Measurements from ENCODE around the gene METTL24. TPM values are rescaled to one million over a fixed set of nuclear protein-coding genes. Genes with fewer than 3 reads are reported as not detected.

Gene METTL24
- total and polyA plus RNA-seq, 10 of the 15 experiments (the other 5 are each of a cell fraction or from before 2014, with no cell fraction given) = 0.20 TPM; not detected in 9

DNA sequence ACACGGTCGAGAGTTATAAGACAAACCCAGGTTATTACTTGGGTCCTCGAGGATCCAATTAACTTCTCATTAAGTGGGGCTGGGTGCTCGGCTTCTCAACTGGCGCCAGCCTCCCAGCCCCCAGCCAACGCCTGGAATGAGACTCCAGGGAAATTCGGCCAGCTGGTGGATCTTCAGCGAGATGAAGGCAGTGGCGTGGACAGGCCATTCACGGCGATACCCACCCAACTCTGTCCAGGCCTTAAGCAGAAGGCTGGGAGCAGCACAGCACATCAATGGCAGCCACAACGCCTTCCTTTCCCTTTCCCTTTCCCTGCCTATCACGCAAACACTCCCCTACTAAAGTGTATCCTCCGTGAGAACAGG, 868 bp downstream of the METTL24 start:
- no peak for FAIRE-seq
- ChIA-PET SMC1A (ENCODE audit: uncharacterized antibody, unreplicated experiment) (interaction anchor here (1.2 kb wide), 1 partner anchor 11 kb away, joined by 3 read pairs; no protein-coding TSS in a partner anchor), CTCF (no interaction called here), RAD21 (ENCODE audit: unreplicated experiment) (no interaction called here), POLR2A (no interaction called here)
- ATAC-seq = no peak
- in situ Hi-C loops (cut with MboI) = no loop called here
- Histone ChIP-seq H4K20me1 (ENCODE audit: control insufficient read depth, insufficient read depth) (no peaks in the 10 kb centered on the region), H2AFZ (ENCODE audit: control insufficient read depth, low read depth, low read length) (no peak overlapping the region), H3K27me3 (replicated peaks in 1 of 2; ENCODE audit: control insufficient read depth in 2 of 2, insufficient read depth in 2 of 2, low read length in 1 of 2) (peaks cover 7 to 20% of the 10 kb centered on the region in 2 experiments; a peak in 3 of 4 replicates), H3K9ac (ENCODE audit: control insufficient read depth, insufficient read depth, low read length) (no peak overlapping the region), H3K27ac (ENCODE audit: control insufficient read depth, insufficient read depth) (no peak overlapping the region), H3K79me2 (ENCODE audit: control insufficient read depth, insufficient read depth, low read length) (no peaks in the 10 kb centered on the region), H3K4me1 (ENCODE audit: control insufficient read depth, insufficient read depth, low read length) (no peaks in the 10 kb centered on the region), H3K36me3 (ENCODE audit: control insufficient read depth in 2 of 2, insufficient read depth in 2 of 2, low read length in 1 of 2) (no peaks in the 10 kb centered on the region), H3K9me3 (replicated peaks; ENCODE audit: control insufficient read depth, insufficient read depth, low read length) (no peaks in the 10 kb centered on the region), H3K4me3 (no peak overlapping the region), H3K4me2 (ENCODE audit: control insufficient read depth, insufficient read depth) (no peak overlapping the region)
- no peak for DNase-seq (ENCODE audit: low read depth, low spot score)
- TF ChIP-seq IKZF2 (IDR thresholded peaks at IDR 0.05) (no peak), JUNB (IDR thresholded peaks at IDR 0.05) (no peak), TCF7 (IDR thresholded peaks at IDR 0.05; ENCODE audit: borderline replicate concordance) (no peak), RFX5 (IDR thresholded peaks at IDR 0.05; ENCODE audit: low read depth, low read length) (no peak), POU2F2 (IDR thresholded peaks at IDR 0.05; ENCODE audit: borderline replicate concordance, low read depth, low read length) (no peak), RBBP5 (conservative IDR thresholded peaks at IDR 0.05) (no peak), ZBTB11 (CRISPR knock-in tag; IDR thresholded peaks at IDR 0.05) (no peak), ZNF622 (IDR thresholded peaks at IDR 0.05) (no peak), ZSCAN29 (IDR thresholded peaks at IDR 0.05) (no peak), ZNF592 (IDR thresholded peaks at IDR 0.05) (no peak), BCL3 (IDR thresholded peaks at IDR 0.05; ENCODE audit: borderline replicate concordance, insufficient read depth, low read depth, low read length, poor library complexity, severe bottlenecking) (no peak), NFXL1 (IDR thresholded peaks at IDR 0.05; ENCODE audit: borderline replicate concordance) (no peak)
- TF ChIP-seq, protein P1, sequence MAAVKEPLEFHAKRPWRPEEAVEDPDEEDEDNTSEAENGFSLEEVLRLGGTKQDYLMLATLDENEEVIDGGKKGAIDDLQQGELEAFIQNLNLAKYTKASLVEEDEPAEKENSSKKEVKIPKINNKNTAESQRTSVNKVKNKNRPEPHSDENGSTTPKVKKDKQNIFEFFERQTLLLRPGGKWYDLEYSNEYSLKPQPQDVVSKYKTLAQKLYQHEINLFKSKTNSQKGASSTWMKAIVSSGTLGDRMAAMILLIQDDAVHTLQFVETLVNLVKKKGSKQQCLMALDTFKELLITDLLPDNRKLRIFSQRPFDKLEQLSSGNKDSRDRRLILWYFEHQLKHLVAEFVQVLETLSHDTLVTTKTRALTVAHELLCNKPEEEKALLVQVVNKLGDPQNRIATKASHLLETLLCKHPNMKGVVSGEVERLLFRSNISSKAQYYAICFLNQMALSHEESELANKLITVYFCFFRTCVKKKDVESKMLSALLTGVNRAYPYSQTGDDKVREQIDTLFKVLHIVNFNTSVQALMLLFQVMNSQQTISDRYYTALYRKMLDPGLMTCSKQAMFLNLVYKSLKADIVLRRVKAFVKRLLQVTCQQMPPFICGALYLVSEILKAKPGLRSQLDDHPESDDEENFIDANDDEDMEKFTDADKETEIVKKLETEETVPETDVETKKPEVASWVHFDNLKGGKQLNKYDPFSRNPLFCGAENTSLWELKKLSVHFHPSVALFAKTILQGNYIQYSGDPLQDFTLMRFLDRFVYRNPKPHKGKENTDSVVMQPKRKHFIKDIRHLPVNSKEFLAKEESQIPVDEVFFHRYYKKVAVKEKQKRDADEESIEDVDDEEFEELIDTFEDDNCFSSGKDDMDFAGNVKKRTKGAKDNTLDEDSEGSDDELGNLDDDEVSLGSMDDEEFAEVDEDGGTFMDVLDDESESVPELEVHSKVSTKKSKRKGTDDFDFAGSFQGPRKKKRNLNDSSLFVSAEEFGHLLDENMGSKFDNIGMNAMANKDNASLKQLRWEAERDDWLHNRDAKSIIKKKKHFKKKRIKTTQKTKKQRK (IDR thresholded peaks at IDR 0.05; ENCODE audit: low read depth, low read length) = no peak
- BruUV-seq (replicated peaks) = no TSS peak
- intact Hi-C loops (cut with micrococcal nuclease; ENCODE audit: unreplicated experiment) = no loop called here
- WGBS (ENCODE audit: insufficient coverage, insufficient replicate concordance, low lambda C conversion rate, missing lambda C conversion rate) = 59% methylated on average over 13 of the region's 14 CpGs

All from GM12878 (cell line).